ENCODE measurements around the gene AMMECR1. TPM values are rescaled to one million over a fixed set of nuclear protein-coding genes. Genes with fewer than 3 reads are reported as not detected.

AMMECR1 gene
- total RNA-seq, 1 experiment from 2014 or later = 10.5 TPM

DNA sequence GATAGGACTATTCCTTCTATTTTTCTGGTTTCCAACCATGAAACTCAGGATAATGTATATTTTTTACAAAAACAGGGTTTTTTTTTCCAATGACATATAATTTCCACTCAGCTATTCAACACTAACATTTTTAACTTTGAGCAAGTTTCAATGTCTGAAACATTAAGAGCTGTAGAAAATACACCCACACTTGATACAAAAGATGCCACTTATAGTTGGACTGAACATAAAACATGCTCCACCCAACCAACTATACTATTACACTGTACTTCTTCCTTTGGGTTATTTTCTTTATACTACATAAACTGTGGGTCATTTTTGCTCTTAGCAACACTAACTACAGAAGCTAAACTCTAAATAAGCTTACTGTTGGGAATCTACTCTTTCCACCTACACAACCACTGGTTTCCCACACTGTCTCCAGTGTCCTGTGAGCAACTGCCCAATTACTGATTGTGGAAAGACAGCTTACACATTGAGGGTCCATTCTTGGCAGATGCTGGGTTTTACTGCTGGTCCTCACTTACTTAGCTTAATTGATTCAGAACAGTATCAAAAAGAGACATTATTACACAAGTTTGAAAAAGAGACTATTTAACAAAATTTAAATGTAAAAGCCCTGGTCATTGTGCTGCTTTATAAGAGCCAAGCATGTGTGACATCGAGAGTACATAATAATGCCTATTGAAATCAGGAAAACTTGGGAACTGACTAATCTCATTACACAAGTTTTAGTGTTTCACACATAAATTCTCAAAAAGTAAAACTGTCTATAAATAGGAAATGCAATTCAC lies 6.3 kb downstream of the AMMECR1 start:
- DNase-seq (ENCODE audit: low read depth) = no peak

GRCh38 chrX:110310896-110311295 lies 7.0 kb downstream of the AMMECR1 start:
- peak; percentile 4 for DNase-seq (ENCODE audit: low read depth)

DNA sequence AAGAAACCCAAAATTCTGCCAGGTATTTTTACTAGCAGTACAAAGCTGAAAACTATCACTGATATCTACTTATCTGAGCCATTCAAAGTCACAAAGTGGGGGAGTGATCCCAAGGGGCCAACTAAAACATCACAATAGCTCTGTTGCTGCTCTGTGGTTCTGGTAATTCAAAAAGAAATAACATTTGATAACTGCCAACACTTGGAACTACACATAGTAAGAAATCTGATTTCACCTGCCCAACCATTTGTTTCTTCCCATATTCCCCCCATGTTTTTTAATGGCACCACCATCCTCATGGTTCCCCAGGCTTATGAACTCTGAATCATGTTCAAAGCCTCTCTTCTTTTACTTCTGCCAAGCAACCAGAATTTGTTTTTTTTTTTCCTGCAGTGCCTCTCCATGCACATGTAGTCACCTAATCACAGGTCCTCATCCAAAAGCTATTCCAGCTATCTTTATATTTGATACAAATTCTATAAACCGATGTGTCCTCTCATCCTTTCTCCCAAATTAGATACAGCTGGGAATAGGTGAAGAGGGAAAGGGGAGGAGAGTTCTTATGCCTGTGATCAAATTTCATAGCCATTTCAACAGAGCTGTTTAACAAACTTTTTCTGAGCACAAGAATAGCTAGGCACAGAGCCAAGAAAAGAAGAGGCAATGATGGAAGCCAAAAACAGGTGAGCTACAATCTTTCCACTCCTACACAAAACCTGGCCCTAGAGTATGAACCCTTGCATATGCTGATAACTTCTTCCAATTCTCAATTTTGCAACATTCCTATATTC lies 7.7 kb downstream of the AMMECR1 start:
- DNase-seq (ENCODE audit: low read depth) = no peak

DNA sequence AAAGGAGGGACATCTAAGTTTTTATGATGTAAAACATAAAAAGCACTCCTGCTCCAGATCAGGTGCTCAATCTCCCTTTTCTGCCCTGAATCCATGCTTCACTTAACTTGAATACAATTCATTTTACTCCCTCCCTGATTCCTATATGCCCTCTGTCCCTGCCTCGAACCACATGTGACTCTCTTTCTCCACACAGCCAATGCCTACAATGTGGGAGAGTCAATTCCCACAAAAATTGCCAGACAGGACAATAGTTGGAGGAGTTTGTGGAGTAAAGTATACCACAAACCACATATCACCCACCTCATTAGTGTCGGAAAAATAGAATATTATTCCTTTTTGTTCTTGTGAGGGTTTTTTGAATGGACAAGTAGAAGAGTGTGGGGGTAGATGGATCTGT lies 9.7 kb downstream of the AMMECR1 start:
- DNase-seq (ENCODE audit: low read depth) = no peak

DNA sequence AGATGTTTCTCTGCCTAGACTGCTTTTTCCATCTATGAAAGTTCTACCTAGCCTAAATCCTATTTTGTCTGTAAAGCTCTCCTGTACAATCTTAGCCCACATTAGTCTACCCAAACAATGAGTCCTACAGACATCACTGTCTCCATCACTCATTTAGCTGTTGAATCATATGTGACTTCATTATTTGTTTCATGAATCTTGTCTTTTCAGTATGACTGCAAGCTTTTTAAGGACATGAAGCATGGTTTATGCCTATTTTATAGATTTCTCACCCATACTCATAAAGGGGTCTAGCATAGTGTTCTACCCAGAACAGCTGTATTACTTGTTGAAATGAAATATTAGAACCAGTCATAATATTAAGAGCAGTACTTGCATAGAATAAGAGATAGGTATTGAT lies 13.0 kb downstream of the AMMECR1 start:
- DNase-seq (ENCODE audit: low read depth) = no peak

DNA sequence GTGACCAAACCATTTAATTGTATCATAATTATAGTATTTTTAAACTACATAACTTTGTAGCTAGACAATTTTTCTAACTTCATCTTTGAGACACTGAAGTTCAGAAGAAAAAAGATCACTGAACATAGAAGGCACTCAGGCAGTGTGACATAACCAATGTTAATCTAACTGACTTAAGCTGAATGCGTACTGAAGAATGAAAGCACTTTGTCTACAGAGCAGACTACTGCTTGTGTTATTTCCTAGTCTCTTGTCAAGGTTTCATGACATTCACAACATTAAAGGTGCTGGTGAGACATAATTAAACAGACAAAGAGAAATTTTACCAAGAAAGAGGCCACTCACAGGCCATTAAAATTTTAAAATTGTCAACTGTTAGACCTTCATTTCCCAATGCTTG lies 13.5 kb downstream of the AMMECR1 start:
- no peak for DNase-seq (ENCODE audit: low read depth)

GRCh38 chrX:110302975-110303374 lies 14.9 kb downstream of the AMMECR1 start:
- no peak for DNase-seq (ENCODE audit: low read depth)

GRCh38 chrX:110301194-110301593 lies 16.7 kb downstream of the AMMECR1 start:
- DNase-seq (ENCODE audit: low read depth) = no peak

GRCh38 chrX:110294087-110294486 lies 23.8 kb downstream of the AMMECR1 start:
- DNase-seq (ENCODE audit: low read depth) = no peak

- DNase-seq (ENCODE audit: low read depth) = no peak
Measured at GRCh38 chrX:110293658-110294057, 24.2 kb downstream of the AMMECR1 start.

- no peak for DNase-seq (ENCODE audit: low read depth)
Measured at GRCh38 chrX:110287605-110288004, 30.3 kb downstream of the AMMECR1 start.

DNA sequence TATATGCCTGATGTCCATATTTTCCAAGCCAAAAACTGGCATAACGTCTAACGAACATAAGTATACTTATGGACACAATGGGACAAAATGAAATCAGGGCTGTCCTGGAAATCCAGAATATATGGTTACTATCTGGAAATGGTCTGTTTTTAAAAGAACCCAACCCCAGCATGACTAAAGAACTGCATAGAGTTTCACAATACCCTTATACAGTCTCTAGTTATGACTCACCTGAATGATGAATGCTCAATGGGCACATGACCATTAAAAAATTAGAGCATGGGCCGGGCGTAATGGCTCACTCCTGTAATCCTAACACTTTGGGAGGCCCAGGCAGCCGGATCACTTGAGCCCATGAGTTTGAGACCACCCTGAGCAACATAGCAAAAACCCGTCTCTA lies 31.8 kb downstream of the AMMECR1 start:
- peak; percentile 79 for DNase-seq (ENCODE audit: low read depth)

DNA sequence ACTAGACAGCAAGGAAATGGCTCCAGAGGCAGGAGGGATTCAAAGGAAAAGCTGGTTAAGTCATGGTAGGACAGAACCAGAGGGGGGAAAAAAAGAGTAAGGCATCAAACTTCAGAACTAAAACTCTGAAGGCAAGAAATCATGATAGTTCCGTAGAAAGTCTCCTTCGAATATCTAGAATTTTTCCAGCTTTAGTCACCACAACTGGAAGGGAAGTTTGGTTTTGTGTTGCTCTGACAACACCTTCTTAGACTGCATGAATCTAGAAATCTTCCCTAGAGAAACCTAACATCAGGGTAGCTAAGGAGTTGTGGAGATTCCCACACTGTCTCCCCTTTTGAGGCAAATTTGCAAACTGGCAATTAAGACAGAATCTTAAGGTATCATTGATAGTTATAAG lies 33.7 kb downstream of the AMMECR1 start:
- peak; percentile 78 for DNase-seq (ENCODE audit: low read depth)

- DNase-seq (ENCODE audit: low read depth) = no peak
Measured at GRCh38 chrX:110282922-110283321, 35.0 kb downstream of the AMMECR1 start.

- DNase-seq (ENCODE audit: low read depth) = no peak
Measured at GRCh38 chrX:110281377-110281776, 36.5 kb downstream of the AMMECR1 start.

DNA sequence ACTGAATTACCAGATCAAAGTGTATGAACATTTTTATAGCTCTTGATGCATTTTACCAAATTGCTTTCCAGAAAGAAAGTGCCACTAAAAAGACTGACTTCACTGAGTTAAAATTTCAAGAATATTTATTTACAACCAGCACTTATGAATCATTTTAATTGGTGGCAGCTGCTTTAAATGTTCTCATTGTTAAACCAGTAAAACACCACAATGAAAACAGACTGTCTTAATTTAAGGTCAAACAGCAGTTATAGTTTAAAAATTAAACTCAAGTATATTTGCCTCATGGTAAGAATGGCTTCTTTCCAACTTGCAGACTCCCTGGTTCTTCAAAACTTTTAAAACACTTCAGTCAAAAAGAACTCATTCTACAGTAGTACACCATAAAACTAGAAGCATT lies 36.9 kb downstream of the AMMECR1 start:
- peak; percentile 35 for DNase-seq (ENCODE audit: low read depth)

DNA sequence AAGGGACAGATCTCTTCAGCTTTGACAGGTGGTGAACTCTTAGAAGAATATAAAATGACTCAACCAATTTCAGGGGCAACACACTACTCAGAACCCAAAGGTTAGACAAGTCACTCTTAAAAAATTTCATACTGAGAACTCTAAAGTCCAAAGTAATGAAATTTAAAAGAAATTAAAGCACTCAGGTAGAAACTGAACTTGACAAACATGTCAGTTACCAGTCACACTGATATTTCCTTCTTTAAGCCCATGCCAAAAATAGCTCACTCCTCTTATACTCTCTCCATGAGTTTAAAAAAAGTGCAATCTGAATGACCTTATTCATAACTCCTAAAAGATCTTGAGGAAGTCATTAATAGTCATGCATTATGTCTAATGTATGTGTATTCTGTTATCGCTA lies 40.3 kb downstream of the AMMECR1 start:
- no peak for DNase-seq (ENCODE audit: low read depth)

- no peak for DNase-seq (ENCODE audit: low read depth)
Measured at GRCh38 chrX:110276778-110277177, 41.1 kb downstream of the AMMECR1 start.

DNA sequence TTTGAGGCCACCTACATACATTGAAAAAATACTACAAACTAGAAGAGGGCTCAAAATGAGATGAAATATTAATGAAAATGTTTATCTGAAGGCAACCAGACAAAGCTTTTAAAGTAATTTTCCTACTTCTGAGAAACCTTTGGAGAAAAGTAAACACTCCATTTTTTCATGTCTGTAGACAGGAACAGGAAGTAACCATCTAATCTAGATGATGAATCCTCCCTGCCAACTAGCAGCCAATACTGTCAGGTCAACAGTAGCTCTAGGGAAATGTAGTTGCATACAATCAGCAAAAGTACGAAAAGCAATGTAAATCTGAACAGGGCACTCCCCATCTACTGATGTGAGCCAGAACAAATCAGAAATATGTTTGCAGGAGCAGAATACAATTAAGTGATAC lies 49.0 kb downstream of the AMMECR1 start:
- no peak for DNase-seq (ENCODE audit: low read depth)

- DNase-seq (ENCODE audit: low read depth) = no peak
Measured at GRCh38 chrX:110268395-110268794, 49.5 kb downstream of the AMMECR1 start.

DNA sequence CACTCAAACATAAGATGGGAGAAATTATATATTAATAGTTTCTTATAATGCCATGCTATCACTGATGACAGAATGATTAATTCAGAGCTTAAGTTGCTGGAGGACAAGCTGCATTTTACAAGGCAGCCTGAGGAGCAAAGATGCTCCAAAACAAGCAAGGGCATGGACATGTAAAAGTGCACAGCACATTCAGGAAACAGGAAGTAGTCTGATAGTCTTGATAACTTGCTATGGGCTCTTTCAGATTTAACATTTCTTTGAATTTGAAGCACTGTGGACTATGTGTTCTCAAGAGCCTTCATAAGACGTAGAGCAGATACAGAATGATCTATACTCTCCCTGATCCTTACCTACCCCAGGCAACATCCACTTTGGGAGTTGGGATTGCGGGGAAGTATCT lies 50.0 kb downstream of the AMMECR1 start:
- no peak for DNase-seq (ENCODE audit: low read depth)

GRCh38 chrX:110265661-110266060 lies 52.2 kb downstream of the AMMECR1 start:
- DNase-seq (ENCODE audit: low read depth) = peak; percentile 8

- DNase-seq (ENCODE audit: low read depth) = no peak
Measured at GRCh38 chrX:110259117-110259516, 58.8 kb downstream of the AMMECR1 start.
